Stimulated activated memory B cell treated with anti-CD40 and anti-IgM and Interleukin-4, amounts not matched to agents 10 μg/mL and 1 μg/mL and 100 μg/mL, for 72 hours (primary cell): ENCODE data around the gene TP53TG3B.
"Not testable (repeated sequence)": the region's sequence is repeated elsewhere in the genome, so short reads cannot be mapped to it uniquely, and the experiment has no call there.

ENCODE experiments used
- ATAC-seq: fragments of 150-1000 bp; cut with Tn5 transposase; 2 replicates; pipeline ENCODE4 v1.10.0; 2021
- H3K27ac Mint-ChIP-seq: one replicate; pipeline ENCODE4 v1.8.0; 2022; ENCODE audit warnings: mild to moderate bottlenecking, mixed read lengths
- H3K27me3 Mint-ChIP-seq: one replicate; pipeline ENCODE4 v1.8.0; 2022; ENCODE audit warnings: mixed read lengths
- H3K36me3 Mint-ChIP-seq: one replicate; pipeline ENCODE4 v1.8.0; 2022; ENCODE audit warnings: mixed read lengths
- H3K4me1 Mint-ChIP-seq: one replicate; pipeline ENCODE4 v1.8.0; 2022; ENCODE audit warnings: mixed read lengths
- H3K4me3 Mint-ChIP-seq: one replicate; pipeline ENCODE4 v1.8.0; 2022; ENCODE audit warnings: mild to moderate bottlenecking, moderate library complexity, mixed read lengths
- H3K9me3 Mint-ChIP-seq: one replicate; pipeline ENCODE4 v1.8.0; 2022; ENCODE audit warnings: mixed read lengths

TP53TG3B gene

GRCh38 chr16:33360541-33360940, at the start of gene TP53TG3B:
TSS of gene TP53TG3B (plus strand) at chr16:33360841. CDS start at chr16:33360909, 68 bp downstream.
- not testable (repeated sequence) for H3K9me3 Mint-ChIP-seq, H3K4me1 Mint-ChIP-seq, H3K4me3 Mint-ChIP-seq, H3K27me3 Mint-ChIP-seq, ATAC-seq, H3K27ac Mint-ChIP-seq, H3K36me3 Mint-ChIP-seq

GRCh38 chr16:33336226-33337012, 24.2 kb upstream of the TP53TG3B start:
- H3K36me3 Mint-ChIP-seq, ATAC-seq, H3K4me1 Mint-ChIP-seq, H3K27ac Mint-ChIP-seq, H3K27me3 Mint-ChIP-seq, H3K4me3 Mint-ChIP-seq, H3K9me3 Mint-ChIP-seq: not testable (repeated sequence)

GRCh38 chr16:33337627-33338542, 22.8 kb upstream of the TP53TG3B start:
- ATAC-seq, H3K4me1 Mint-ChIP-seq, H3K27me3 Mint-ChIP-seq, H3K36me3 Mint-ChIP-seq, H3K27ac Mint-ChIP-seq, H3K9me3 Mint-ChIP-seq, H3K4me3 Mint-ChIP-seq: not testable (repeated sequence)

- H3K27me3 Mint-ChIP-seq, H3K9me3 Mint-ChIP-seq, H3K36me3 Mint-ChIP-seq, ATAC-seq, H3K27ac Mint-ChIP-seq, H3K4me1 Mint-ChIP-seq, H3K4me3 Mint-ChIP-seq: not testable (repeated sequence)
These were observed 22.1 kb upstream of the TP53TG3B start for GRCh38 chr16:33338543-33338951.

GRCh38 chr16:33339093-33340061, 21.3 kb upstream of the TP53TG3B start:
- peak; percentile 65 for ATAC-seq
- not testable (repeated sequence) for H3K4me1 Mint-ChIP-seq, H3K4me3 Mint-ChIP-seq, H3K36me3 Mint-ChIP-seq, H3K27me3 Mint-ChIP-seq, H3K9me3 Mint-ChIP-seq, H3K27ac Mint-ChIP-seq
